ENCODE measurements around the gene TBC1D9. TPM values are rescaled to one million over a fixed set of nuclear protein-coding genes. Genes with fewer than 3 reads are reported as not detected.

TBC1D9 gene
- total RNA-seq, 1 experiment from 2014 or later: 12.5 TPM

DNA sequence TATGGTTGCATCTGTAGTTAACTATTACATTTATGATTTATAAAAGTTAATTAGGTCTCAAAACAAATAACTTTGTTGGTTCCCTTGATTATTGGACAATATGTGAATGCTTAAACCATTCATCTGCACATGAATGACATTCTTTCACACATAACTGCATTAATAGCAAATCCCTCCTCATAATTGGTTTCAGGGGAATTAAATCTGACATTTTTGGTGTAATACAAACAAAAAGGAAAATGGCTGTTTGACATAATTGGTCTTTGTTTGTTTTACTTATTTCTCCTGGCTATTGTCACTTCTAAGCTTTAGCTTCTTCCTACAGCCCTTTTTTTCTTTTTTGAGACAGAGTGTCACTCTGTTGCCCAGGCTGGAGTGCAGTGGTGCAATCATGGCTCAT, 71.9 kb downstream of the TBC1D9 start:
- no TSS peak for BruUV-seq (replicated peaks)
- Histone ChIP-seq H3K9me3 (no peaks in the 10 kb centered on the region), H3K4me1 (no peaks in the 10 kb centered on the region), H3K27me3 (replicated peaks; ENCODE audit: control insufficient read depth, insufficient read depth, low read length) (no peaks in the 10 kb centered on the region), H3K4me3 (ENCODE audit: low read depth, low read length) (no peak overlapping the region), H3K36me3 (ENCODE audit: control insufficient read depth, insufficient read depth, low read length) (no peaks in the 10 kb centered on the region)
- no peak for DNase-seq
- Mint-ChIP-seq H3K4me3 (ENCODE audit: unreplicated experiment) (no peak overlapping the region), H3K27ac (ENCODE audit: unreplicated experiment) (no peak overlapping the region), H3K4me1 (ENCODE audit: low read depth, unreplicated experiment) (peaks cover 5% of the 10 kb centered on the region), H3K36me3 (ENCODE audit: insufficient read depth, unreplicated experiment) (no peaks in the 10 kb centered on the region), H3K27me3 (ENCODE audit: insufficient read depth, unreplicated experiment) (no peaks in the 10 kb centered on the region), H3K9me3 (ENCODE audit: unreplicated experiment) (no peaks in the 10 kb centered on the region)
- POLR2A ChIA-PET: no interaction called here
- TF ChIP-seq CTCF (IDR thresholded peaks at IDR 0.05; ENCODE audit: insufficient read depth in 1 of 2, low read depth in 1 of 2, low read length in 1 of 2, severe bottlenecking in 1 of 2, unreplicated experiment in 1 of 2): no peak
- CTCF ChIA-PET: no interaction called here
- intact Hi-C loops (cut with micrococcal nuclease; ENCODE audit: unreplicated experiment): loop anchor here (5.0 kb wide), 1 partner anchor 58 kb away; no protein-coding TSS in a partner anchor

GRCh38 chr4:140681201-140681600, 75.0 kb downstream of the TBC1D9 start:
- H3K27ac Mint-ChIP-seq (ENCODE audit: unreplicated experiment): no peak overlapping the region
- intact Hi-C loops (cut with micrococcal nuclease; ENCODE audit: unreplicated experiment): loop anchor here (5.0 kb wide), 1 partner anchor 61 kb away; no protein-coding TSS in a partner anchor
- no peaks in the 10 kb centered on the region for H3K27me3 ChIP-seq (replicated peaks; ENCODE audit: control insufficient read depth, insufficient read depth, low read length)
- no peaks in the 10 kb centered on the region for H3K9me3 Mint-ChIP-seq (ENCODE audit: unreplicated experiment)
- H3K4me3 ChIP-seq (ENCODE audit: low read depth, low read length): no peak overlapping the region
- ChIA-PET CTCF (no interaction called here), POLR2A (no interaction called here)
- H3K4me3 Mint-ChIP-seq (ENCODE audit: unreplicated experiment): no peak overlapping the region
- H3K4me1 Mint-ChIP-seq (ENCODE audit: low read depth, unreplicated experiment): no peaks in the 10 kb centered on the region
- no peaks in the 10 kb centered on the region for H3K27me3 Mint-ChIP-seq (ENCODE audit: insufficient read depth, unreplicated experiment)
- TF ChIP-seq CTCF (IDR thresholded peaks at IDR 0.05; ENCODE audit: insufficient read depth in 1 of 2, low read depth in 1 of 2, low read length in 1 of 2, severe bottlenecking in 1 of 2, unreplicated experiment in 1 of 2): no peak
- H3K9me3 ChIP-seq: no peaks in the 10 kb centered on the region
- no peaks in the 10 kb centered on the region for H3K4me1 ChIP-seq
- no TSS peak for BruUV-seq (replicated peaks)
- no peaks in the 10 kb centered on the region; the same call in 1 of the 2 replicates for H3K36me3 ChIP-seq (ENCODE audit: control insufficient read depth, insufficient read depth, low read length)
- DNase-seq: no peak
- H3K36me3 Mint-ChIP-seq (ENCODE audit: insufficient read depth, unreplicated experiment): peaks cover 6% of the 10 kb centered on the region

DNA sequence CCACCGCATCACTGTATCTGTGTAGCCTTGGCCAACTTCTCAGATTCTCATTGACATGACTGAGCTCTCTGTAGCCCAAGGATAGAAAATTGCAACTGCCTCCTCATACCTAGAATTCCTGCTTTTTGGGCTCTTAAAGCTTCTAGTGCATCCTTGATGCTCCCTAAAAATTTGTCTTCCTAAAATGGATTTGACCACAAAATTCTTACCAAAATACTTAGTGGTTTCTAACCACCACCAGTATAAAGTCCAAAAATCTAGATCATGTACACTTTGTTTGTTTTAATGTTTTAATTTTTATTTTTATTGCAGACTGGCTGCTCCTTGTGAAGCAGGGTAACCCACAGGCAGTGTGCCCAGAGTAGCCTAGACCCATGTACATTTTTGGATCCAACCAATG, 75.5 kb downstream of the TBC1D9 start:
- Mint-ChIP-seq H3K9me3 (ENCODE audit: unreplicated experiment) (no peaks in the 10 kb centered on the region), H3K4me1 (ENCODE audit: low read depth, unreplicated experiment) (no peaks in the 10 kb centered on the region), H3K36me3 (ENCODE audit: insufficient read depth, unreplicated experiment) (peaks cover 6% of the 10 kb centered on the region), H3K27ac (ENCODE audit: unreplicated experiment) (no peak overlapping the region), H3K27me3 (ENCODE audit: insufficient read depth, unreplicated experiment) (no peaks in the 10 kb centered on the region), H3K4me3 (ENCODE audit: unreplicated experiment) (no peak overlapping the region)
- no peaks in the 10 kb centered on the region for H3K9me3 ChIP-seq
- ChIA-PET CTCF (no interaction called here), POLR2A (no interaction called here)
- H3K36me3 ChIP-seq (ENCODE audit: control insufficient read depth, insufficient read depth, low read length): no peaks in the 10 kb centered on the region; the same call in 1 of the 2 replicates
- BruUV-seq (replicated peaks): no TSS peak
- no peaks in the 10 kb centered on the region for H3K27me3 ChIP-seq (replicated peaks; ENCODE audit: control insufficient read depth, insufficient read depth, low read length)
- TF ChIP-seq CTCF (IDR thresholded peaks at IDR 0.05; ENCODE audit: insufficient read depth in 1 of 2, low read depth in 1 of 2, low read length in 1 of 2, severe bottlenecking in 1 of 2, unreplicated experiment in 1 of 2): no peak
- H3K4me1 ChIP-seq: no peaks in the 10 kb centered on the region
- DNase-seq: no peak
- intact Hi-C loops (cut with micrococcal nuclease; ENCODE audit: unreplicated experiment): loop anchor here (5.0 kb wide), 1 partner anchor 62 kb away; no protein-coding TSS in a partner anchor
- no peak overlapping the region for H3K4me3 ChIP-seq (ENCODE audit: low read depth, low read length)

All from Caco-2 (cell line).